Fibroblast of lung (primary cell): Measurements from ENCODE around the gene RBM33. TPM values are rescaled to one million over a fixed set of nuclear protein-coding genes. Genes with fewer than 3 reads are reported as not detected.

ENCODE experiments used
- DNase-seq, 2 donors: peaks; one replicate each; pipeline versions ENCODE4 v3.0.0 to v3.0.0-alpha.2; 2010; ENCODE audit warnings: low read depth in 2 of 2
- H2AFZ ChIP-seq: 2 replicates; pipeline ENCODE4 v1.5.1; 2012; ENCODE audit warnings: low read length, control low read depth, inconsistent platforms
- H3K27ac ChIP-seq: 2 replicates; pipeline ENCODE4 v1.5.1; 2011; ENCODE audit warnings: low read length, control low read depth; ENCODE audit not compliant: insufficient read depth
- H3K27me3 ChIP-seq: 2 replicates; pipeline ENCODE4 v1.5.1; 2011; ENCODE audit warnings: mild to moderate bottlenecking, low read length; ENCODE audit not compliant: control insufficient read depth, insufficient read depth
- H3K36me3 ChIP-seq: 2 replicates; pipeline ENCODE4 v1.5.1; 2011; ENCODE audit warnings: low read length; ENCODE audit not compliant: control insufficient read depth, insufficient read depth
- H3K4me1 ChIP-seq: 2 replicates; pipeline ENCODE4 v1.5.1; 2011; ENCODE audit warnings: low read length; ENCODE audit not compliant: control insufficient read depth, insufficient read depth; ENCODE audit errors: extremely low read depth
- H3K4me2 ChIP-seq: 2 replicates; pipeline ENCODE4 v1.5.1; 2011; ENCODE audit warnings: low read length, control low read depth; ENCODE audit not compliant: insufficient read depth; ENCODE audit errors: extremely low read depth
- H3K4me3 ChIP-seq, 4 experiments: fragments of 200-600 bp in 1 of 4; sonication (generic) in 1 of 4; replicated peaks in 1 of 4; 2 replicates each; pipeline ENCODE4 v1.5.1; 2011 to 2016; ENCODE audit warnings: low read length in 4 of 4, low read depth in 3 of 4, mild to moderate bottlenecking in 3 of 4, control low read depth in 2 of 4, inconsistent platforms in 1 of 4, mixed read lengths in 1 of 4; ENCODE audit not compliant: insufficient read depth in 1 of 4; ENCODE audit errors: control extremely low read depth in 1 of 4
- H3K79me2 ChIP-seq: 2 replicates; pipeline ENCODE4 v1.5.1; 2012; ENCODE audit warnings: mild to moderate bottlenecking, low read length, inconsistent platforms; ENCODE audit not compliant: control insufficient read depth, insufficient read depth
- H3K9ac ChIP-seq: 2 replicates; pipeline ENCODE4 v1.5.1; 2011; ENCODE audit warnings: mild to moderate bottlenecking, low read length, control low read depth; ENCODE audit not compliant: insufficient read depth
- H3K9me3 ChIP-seq: 2 replicates; pipeline ENCODE4 v1.5.1; 2012; ENCODE audit warnings: low read depth, low read length; ENCODE audit not compliant: control insufficient read depth, insufficient read depth
- H4K20me1 ChIP-seq: 2 replicates; pipeline ENCODE4 v1.5.1; 2011; ENCODE audit warnings: low read length; ENCODE audit not compliant: control insufficient read depth, insufficient read depth; ENCODE audit errors: extremely low read depth
- EZH2 ChIP-seq: IDR thresholded peaks from 2 replicates; pipeline ENCODE4 v1.5.1; 2012; ENCODE audit warnings: low read length, control low read depth, mild to moderate bottlenecking; ENCODE audit errors: missing control alignments
- polyA plus RNA-seq, 2 donors: library from polyadenylated mRNA; depleted of rRNA in 1 of 2; stranded (reverse) in 1 of 2; unstranded in 1 of 2; fragments of >200 nt; gene quantifications; 2 replicates each; pipeline ENCODE4 v1.2.1, GENCODE V29; 2011 to 2012; ENCODE audit warnings: missing spikeins in 1 of 2
- total RNA-seq: library from RNA; depleted of rRNA; stranded (reverse); fragments of >200 nt; gene quantifications from 2 replicates; pipeline ENCODE4 v1.2.1, GENCODE V29; 2014
- TF ChIP-seq, protein P1 (sequence below), 2 donors: IDR thresholded peaks in 1 of 2; conservative IDR thresholded peaks in 1 of 2; 1 replicate in 1 of 2; 2 replicates in 1 of 2; pipeline ENCODE4 v1.5.1; 2011 to 2012; ENCODE audit warnings: low read length in 2 of 2, control low read depth in 1 of 2, inconsistent platforms in 1 of 2, low read depth in 1 of 2, mild to moderate bottlenecking in 1 of 2

The RBM33 gene
- total and polyA plus RNA-seq, 2 donors (not counting 1 experiment from before 2014, with no cell fraction given), result 6.9 to 33.2 TPM

DNA sequence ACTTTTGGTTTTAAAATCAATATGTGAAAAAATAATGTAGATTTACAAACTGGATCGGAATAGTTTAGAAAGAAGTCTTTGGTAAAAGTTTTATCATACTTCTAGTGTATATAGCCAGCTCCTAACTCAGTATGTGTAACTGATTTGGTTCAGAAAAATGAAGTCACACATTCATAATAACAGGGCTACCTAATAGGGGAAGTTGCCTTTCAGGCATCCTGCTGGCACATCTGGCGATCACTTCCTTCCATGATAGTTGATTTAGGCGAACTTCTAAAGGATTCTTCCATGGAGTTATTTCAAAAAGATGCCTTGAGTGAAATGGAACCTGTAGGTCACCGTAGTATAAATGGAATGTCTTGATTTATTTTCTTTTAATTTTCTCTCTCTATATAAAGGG lies 98.7 kb downstream of the RBM33 start:
- H3K4me3 ChIP-seq, result no peak overlapping the region
- no peaks in the 10 kb centered on the region for H3K9me3 ChIP-seq
- H3K4me2 ChIP-seq, result no peak overlapping the region
- H4K20me1 ChIP-seq, result no peaks in the 10 kb centered on the region
- H3K36me3 ChIP-seq, result peaks cover 18% of the 10 kb centered on the region
- no peak overlapping the region for H3K9ac ChIP-seq
- TF ChIP-seq EZH2, result no peak
- no peaks in the 10 kb centered on the region for H3K4me1 ChIP-seq
- H3K79me2 ChIP-seq, result peaks cover 3% of the 10 kb centered on the region
- H2AFZ ChIP-seq, result no peak overlapping the region
- H3K27ac ChIP-seq, result no peak overlapping the region
- DNase-seq, result no peak
- H3K27me3 ChIP-seq, result no peaks in the 10 kb centered on the region

DNA sequence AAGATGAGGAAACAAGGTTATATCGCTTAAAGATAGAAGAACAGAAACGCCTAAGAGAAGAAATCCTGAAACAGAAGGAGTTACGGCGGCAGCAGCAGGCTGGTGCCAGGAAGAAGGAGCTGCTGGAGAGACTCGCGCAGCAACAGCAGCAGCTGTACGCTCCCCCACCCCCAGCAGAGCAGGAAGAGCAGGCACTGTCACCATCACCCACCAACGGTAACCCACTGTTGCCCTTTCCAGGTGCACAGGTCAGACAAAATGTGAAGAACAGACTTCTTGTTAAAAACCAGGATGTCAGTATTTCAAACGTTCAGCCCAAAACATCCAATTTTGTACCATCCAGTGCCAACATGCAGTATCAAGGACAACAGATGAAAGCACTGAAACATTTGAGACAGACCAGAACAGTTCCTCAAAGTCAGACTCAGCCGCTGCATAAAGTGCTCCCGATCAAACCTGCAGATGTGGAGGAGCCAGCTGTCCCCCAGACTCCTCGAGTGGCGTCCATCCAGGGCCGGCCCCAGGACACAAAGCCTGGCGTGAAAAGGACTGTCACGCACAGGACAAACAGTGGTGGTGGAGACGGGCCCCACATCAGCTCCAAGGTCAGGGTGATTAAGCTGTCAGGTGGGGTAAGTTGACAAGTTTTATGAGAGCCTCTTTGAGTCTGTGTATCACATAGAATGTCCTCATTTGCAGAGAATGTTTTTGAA lies 100.7 kb downstream of the RBM33 start:
- no peak overlapping the region for H3K27ac ChIP-seq
- peaks cover 15% of the 10 kb centered on the region for H3K36me3 ChIP-seq
- no peak overlapping the region for H3K4me3 ChIP-seq
- no peak overlapping the region for H3K4me2 ChIP-seq
- no peak overlapping the region for H3K9ac ChIP-seq
- H3K9me3 ChIP-seq, result no peaks in the 10 kb centered on the region
- DNase-seq, result no peak
- no peaks in the 10 kb centered on the region for H4K20me1 ChIP-seq
- peaks cover 20% of the 10 kb centered on the region for H3K79me2 ChIP-seq
- no peak for TF ChIP-seq EZH2
- TF ChIP-seq, protein P1, sequence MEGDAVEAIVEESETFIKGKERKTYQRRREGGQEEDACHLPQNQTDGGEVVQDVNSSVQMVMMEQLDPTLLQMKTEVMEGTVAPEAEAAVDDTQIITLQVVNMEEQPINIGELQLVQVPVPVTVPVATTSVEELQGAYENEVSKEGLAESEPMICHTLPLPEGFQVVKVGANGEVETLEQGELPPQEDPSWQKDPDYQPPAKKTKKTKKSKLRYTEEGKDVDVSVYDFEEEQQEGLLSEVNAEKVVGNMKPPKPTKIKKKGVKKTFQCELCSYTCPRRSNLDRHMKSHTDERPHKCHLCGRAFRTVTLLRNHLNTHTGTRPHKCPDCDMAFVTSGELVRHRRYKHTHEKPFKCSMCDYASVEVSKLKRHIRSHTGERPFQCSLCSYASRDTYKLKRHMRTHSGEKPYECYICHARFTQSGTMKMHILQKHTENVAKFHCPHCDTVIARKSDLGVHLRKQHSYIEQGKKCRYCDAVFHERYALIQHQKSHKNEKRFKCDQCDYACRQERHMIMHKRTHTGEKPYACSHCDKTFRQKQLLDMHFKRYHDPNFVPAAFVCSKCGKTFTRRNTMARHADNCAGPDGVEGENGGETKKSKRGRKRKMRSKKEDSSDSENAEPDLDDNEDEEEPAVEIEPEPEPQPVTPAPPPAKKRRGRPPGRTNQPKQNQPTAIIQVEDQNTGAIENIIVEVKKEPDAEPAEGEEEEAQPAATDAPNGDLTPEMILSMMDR (conservative IDR thresholded peaks at IDR 0.05 in 1 of 2, IDR thresholded peaks at IDR 0.05 in 1 of 2; ENCODE audit: low read depth in 1 of 2, low read length in 2 of 2), result no peak
- no peaks in the 10 kb centered on the region for H3K27me3 ChIP-seq
- H2AFZ ChIP-seq, result no peak overlapping the region
- H3K4me1 ChIP-seq, result no peaks in the 10 kb centered on the region

DNA sequence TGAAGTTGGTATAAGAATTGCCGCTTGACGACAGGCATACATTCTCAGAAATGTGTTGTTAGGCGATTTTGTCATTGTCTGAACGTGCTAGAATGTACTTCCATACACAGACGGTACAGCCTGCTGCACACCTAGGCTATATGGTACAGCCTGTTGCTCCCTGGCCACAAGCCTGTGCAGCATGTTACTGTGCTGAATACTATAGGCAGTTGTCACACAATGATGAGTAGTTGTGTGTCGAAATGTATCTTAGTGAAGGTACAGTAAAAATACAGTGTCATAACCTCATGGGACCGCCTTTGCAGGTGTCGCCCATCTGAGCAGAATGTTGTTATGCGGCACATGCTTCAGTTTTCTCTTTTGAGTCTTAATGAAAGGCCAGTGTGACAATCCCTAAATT lies 101.3 kb downstream of the RBM33 start:
- Histone ChIP-seq H3K4me2 (no peak overlapping the region), H3K27ac (no peak overlapping the region), H3K9ac (no peak overlapping the region), H4K20me1 (no peaks in the 10 kb centered on the region), H3K27me3 (no peaks in the 10 kb centered on the region), H3K79me2 (peaks cover 24% of the 10 kb centered on the region), H3K9me3 (no peaks in the 10 kb centered on the region), H3K36me3 (peaks cover 15% of the 10 kb centered on the region), H3K4me1 (no peaks in the 10 kb centered on the region), H3K4me3 (no peak overlapping the region), H2AFZ (no peak overlapping the region)
- no peak for DNase-seq
- TF ChIP-seq, protein P1 (conservative IDR thresholded peaks at IDR 0.05 in 1 of 2, IDR thresholded peaks at IDR 0.05 in 1 of 2; ENCODE audit: low read depth in 1 of 2, low read length in 2 of 2), result no peak
- no peak for TF ChIP-seq EZH2
